IPS-18c (cell line): ENCODE results near the gene GEMIN7.

Experiments
- H3K4me3 ChIP-seq: 2 replicates; pipeline ENCODE4 v1.7.0; 2013; ENCODE audit warnings: low read depth, mild to moderate bottlenecking, low read length, moderate library complexity; ENCODE audit not compliant: insufficient read depth
- H3K9me3 ChIP-seq: one replicate; pipeline ENCODE4 v1.6.1; 2013; ENCODE audit warnings: mild to moderate bottlenecking, low read length, moderate library complexity; ENCODE audit not compliant: control insufficient read depth, insufficient read depth

Gene GEMIN7

DNA sequence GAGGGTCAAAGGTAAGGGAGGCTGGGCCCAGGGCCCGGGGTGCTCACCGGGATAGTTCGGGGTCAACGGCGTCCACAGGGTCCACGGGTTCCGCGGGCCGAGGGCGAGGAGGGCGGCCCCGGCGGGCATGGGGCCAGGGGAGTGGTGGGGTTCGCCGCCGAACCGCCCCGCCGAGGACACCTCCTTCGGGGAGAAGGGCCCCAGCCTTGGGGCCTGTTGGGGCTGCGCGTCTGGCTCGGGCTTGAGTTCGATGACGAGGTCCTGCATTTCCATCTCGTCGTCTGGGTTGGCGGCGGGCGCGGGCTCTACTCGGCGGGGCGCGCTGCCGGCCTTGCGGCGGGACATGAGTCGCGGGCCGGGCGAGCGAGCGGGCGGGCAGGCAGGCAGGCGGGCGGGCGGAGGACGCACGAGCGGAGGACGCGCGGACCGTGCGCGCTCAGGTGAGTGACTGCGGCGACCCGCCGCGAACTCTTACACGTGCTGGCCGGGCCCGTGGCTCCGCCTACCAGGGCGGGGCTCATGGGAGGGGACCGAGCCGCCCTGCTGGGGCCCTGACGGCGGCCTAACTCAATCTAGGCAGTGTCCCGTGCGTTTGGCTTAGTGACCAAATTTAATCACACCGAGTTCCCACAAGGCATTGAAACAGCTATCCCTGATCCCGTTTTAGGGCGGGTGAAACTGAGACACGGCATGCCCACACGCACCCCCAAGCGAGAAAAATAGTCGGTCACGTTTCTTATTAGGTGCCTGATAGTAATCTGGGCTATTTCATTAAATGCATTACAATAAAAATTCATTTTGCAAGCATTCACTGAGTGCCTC is 2.8 kb upstream of the GEMIN7 start, which contains the start of gene ZNF296:
Gene ZNF296, minus strand, starts transcription at position 450 of the 822 bp plus-strand sequence. Its CDS starts 105 bp downstream, at position 345.
- peak within 1 kb of the TSS; percentile 91 for H3K4me3 ChIP-seq
- H3K9me3 ChIP-seq = no peaks in the 10 kb centered on the region

DNA sequence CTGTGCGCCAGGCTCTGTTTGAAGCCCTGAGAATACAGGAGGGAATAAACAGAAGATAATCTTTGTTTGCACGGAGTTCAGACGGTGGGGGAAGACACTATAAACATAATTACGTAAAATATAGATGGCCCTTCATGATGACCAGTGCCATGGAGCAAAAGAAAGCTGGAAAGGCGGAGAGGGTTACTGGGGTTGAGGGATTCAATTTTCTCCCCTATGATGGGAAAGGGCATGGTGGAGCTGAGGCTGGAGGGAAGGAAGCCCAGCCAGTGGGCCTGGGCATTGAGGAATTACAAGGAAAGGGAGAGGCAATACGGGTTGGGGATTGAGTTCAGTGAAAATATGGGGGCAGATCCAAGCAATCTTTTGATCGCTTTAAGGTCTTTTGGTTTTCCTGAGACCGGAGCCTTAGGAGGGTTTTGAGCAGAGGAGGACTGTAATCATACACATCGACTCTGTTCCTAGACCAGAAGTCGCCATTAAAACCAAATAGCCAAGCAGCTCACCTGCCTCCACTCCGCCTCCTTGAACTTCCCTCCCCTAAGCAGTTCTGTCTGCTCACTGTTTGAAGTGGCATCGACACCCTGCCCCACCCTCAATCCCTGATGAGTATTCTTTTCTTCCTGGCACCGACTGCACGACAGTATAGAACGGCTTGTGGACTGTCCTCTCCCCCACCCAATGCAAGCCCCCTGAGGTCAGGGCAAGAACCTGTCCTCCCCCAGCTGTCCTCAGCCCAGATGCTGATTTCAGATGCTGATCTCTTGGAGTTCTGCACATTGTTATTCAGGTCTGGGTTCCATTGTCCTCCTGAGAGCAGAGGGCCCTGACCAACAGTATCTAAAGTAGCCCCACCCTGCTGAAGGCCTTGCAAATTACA is 2.0 kb upstream of the GEMIN7 start:
- Histone ChIP-seq H3K4me3 (peak overlapping the region; percentile 91; the same call in 1 of the 2 replicates), H3K9me3 (no peaks in the 10 kb centered on the region)

DNA sequence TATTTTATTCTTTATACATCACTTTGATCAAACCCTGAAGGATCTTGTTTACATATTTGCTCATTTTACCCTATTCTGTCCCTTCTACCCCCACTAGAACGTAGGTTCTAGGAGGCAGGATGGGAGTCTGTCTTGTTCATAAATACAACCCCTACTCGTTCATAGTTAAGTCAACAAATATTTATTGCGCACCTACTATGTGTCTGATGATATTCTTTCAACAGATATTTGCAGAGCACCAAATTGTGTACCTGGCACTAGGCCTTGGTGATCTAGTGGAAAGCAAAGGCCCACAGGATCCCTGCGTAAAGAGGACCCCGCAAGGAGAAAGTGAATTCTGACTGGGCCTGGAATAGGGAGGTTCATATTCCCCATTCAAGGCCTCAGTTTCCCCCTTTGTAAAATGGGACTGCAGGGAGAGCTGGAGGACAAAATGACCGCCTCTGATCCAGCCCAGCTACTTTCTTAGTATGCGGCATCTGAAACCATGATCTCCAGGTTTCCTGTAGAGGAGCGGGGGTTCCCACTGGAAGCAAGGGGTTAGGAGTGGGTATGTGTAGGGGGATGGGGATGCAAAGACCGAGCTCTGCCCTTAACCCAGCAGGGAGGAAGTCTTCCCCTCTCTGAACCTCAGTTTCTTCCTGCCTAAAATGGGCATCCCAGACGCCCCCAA is 534 bp upstream of the GEMIN7 start:
- Histone ChIP-seq H3K4me3 (peak overlapping the region; percentile 98), H3K9me3 (no peaks in the 10 kb centered on the region)

DNA sequence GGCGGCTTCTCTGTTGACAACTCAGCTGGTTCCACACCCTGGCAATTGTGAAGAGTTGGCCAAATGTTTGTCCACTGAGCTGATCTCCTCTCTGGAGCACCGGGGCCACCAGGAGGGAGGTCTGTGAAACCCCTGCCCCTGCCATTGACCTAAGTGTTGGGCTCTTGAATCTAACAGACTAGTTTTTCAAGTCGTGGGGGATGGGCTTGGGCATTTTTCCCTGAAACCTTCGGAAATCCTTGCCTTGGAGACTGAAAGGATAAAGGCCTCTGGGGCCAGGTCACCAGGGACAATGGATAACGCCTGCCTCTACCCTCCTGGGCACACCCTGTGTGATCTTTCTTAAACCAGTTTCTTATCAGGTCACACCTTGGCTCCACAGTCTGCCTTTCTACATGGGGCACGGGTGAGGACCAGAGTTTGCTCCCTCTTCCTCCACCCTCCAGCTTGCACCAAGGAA is 881 bp downstream of the GEMIN7 start:
- H3K9me3 ChIP-seq = no peaks in the 10 kb centered on the region
- H3K4me3 ChIP-seq = peak overlapping the region; percentile 98

DNA sequence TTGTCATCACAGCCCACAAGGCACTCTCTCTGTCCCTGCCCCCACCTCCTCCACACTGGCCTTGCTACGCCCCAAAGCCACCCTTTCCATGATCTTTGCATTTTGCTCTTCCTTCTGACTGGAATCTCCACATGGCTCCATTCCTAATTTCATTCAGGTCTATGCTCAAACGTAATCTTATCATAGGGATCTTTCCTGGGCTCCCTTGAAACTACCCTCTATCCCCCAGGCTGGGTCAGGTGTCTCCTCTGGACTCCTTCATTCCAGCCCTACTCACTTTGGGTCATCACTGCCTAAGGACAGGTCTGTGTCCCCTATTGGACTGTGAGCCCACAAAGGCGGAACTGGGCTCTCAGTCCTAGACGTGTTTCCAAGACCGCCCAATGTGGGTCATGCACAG is 3.1 kb downstream of the GEMIN7 start:
- no peak overlapping the region for H3K4me3 ChIP-seq
- no peaks in the 10 kb centered on the region for H3K9me3 ChIP-seq

DNA sequence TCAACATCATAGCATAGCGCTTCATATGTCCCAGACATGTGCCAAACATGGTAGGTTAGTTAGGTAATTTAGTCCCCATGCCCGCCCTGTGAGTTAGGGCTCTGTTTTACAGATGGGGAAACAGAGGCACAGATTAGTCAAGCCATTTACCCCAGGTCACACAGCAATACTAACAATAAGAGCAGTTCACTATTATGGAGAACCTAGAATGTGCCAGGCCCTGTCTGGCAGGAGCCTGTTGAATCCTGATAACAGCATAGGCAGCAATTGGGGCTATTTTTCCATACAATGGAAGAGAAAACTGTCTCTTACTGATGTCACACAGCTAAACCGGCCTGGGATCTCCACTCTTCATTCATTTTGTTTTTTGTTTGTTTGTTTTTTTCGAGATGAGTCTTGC is 7.4 kb downstream of the GEMIN7 start:
- H3K4me3 ChIP-seq = no peak overlapping the region

DNA sequence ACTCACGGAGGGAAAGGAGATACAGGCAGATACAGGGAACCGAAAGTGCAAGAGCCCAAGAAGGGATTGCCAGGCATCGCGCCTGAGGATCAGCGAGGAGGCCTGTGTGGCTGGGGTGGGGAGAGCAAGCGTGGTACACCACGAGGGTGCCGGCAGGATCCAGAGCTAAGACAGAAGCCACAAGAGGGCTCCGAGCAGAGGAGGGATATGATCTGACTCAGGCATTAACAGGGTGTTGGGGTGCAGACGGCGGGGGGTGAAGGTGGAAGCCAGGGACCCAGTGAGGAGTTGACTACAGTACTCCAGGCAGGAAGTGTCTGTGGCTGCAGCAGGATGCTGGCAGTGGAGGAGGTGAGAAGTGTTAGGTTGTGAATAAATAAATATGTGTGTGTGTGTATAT is 8.5 kb downstream of the GEMIN7 start:
- no peak overlapping the region for H3K4me3 ChIP-seq
- no peaks in the 10 kb centered on the region for H3K9me3 ChIP-seq

More for the DNA sequence above, 7.4 kb downstream of the GEMIN7 start:
- no peaks in the 10 kb centered on the region for H3K9me3 ChIP-seq

DNA sequence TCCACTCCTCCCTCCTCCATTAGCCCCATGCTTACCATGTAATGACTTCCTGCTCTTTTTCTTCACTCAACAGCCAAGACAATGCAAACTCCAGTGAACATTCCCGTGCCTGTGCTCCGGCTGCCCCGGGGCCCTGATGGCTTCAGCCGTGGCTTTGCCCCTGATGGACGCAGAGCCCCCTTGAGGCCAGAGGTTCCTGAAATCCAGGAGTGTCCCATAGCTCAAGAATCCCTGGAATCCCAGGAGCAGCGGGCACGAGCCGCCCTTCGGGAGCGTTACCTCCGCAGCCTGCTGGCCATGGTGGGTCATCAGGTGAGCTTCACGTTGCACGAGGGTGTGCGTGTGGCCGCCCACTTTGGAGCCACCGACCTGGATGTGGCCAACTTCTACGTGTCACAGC is 11.0 kb downstream of the GEMIN7 start:
- H3K4me3 ChIP-seq = no peak overlapping the region
- peaks cover 2% of the 10 kb centered on the region for H3K9me3 ChIP-seq

DNA sequence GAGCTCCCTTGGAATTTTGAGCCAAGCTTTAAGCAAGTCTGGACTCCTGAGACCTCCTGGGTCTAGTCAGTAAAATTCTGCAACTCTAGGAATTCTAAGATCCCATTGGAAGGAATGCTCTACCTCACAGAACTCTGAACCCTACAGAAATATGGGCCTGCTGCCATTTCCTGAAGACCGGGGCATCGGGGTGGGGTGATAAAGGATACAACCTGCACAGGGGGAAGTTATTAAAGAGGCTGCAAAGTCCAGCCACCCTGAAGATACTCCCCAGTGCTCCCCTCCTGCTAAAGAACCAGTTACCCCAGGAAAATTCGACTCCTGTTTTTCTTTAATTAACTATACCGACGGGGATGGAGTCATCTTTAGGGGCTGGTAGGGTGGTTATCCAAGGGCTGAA is 11.5 kb downstream of the GEMIN7 start:
- Histone ChIP-seq H3K9me3 (peaks cover 2% of the 10 kb centered on the region), H3K4me3 (no peak overlapping the region; the same call in 1 of the 2 replicates)

DNA sequence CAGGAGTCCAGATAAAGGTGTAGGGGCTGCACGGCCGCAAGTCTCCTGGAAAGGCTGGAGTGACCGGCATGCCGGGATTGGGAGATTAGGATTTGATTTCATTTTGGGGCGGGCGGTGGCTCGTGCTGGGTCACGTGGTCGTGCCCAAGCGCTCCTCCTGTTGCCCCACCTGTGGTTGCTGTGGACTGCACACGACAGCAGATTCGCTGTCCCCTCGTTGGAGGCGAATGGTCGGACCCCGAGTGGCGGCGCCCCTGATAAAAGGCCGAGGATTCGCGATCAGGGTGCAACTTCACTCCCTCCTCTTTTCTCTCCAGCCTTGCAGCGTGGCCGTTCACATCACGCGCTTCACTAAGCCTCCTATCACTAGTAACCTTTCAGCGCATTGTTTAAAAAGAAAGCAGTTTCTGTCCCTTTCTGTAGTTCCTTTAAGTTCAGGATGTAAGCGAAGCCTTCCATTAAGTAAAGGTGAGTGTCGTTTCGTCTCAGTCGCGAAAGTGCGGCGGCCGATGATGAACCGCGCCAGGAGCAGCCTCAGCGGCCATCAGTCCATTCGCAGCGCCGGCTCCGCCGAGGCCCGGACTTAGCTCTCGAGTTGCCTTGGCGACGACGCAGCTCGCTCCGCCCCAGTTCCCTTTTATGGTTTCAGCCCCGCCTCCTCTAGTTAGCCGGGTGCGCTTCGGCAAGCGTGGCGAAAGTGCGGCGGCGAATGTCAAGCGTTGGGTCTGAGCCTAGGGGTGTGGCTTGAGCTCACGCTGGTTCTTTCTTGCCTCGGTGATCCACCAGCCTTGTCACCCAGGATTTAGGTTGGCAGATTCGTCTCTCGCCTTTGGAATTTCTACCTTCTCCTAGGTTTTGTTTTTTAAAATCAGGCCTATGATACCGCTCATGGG is 12.2 kb downstream of the GEMIN7 start:
- Histone ChIP-seq H3K4me3 (peak overlapping the region; percentile 45; the same call in 1 of the 2 replicates), H3K9me3 (peaks cover 2% of the 10 kb centered on the region)

DNA sequence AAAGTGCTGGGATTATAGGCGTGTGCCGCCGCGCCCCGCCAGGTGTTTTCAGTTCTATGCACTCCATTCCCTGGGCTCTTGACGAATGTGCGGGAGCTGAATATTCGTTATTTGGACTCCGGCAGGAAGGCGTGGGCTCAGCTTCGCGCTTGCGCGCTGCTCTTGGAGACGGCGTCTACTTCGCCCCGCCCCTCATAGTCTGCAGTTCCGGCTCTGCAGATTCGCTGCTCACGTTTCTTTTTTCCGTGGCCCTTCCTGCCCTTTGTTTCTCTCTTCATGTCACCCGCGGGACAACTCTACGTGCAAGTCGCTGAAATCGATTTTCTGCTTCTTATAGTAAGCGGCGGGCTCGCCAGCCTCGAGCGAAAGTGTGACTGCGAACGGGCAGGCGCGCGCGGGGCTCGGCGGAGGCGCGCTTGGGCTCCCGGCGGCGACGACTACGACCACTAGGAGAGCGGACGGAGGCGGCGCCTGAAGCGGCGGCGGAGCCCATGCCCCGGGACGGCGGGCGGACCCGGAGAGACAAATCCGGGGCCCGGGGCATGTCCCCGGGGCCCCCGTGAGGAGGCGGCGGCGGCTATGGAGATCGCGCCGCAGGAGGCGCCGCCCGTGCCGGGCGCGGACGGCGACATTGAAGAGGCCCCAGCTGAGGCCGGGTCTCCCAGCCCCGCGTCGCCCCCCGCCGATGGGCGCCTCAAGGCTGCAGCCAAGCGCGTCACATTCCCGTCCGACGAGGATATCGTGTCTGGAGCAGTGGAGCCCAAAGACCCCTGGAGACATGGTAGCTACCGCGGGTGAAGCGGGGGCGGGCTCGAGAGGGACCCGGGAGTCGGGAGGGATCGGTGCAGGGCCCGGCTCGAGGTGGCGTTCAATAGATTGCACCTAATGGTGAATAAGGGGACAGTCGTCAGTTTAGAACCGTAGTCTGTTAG is 14.0 kb downstream of the GEMIN7 start, which contains the start of gene PPP1R37:
Gene PPP1R37, plus strand, starts transcription at position 433 of the 932 bp plus-strand sequence. Its CDS starts 147 bp downstream, at position 580.
- peak within 1 kb of the TSS; percentile 95 for H3K4me3 ChIP-seq
- H3K9me3 ChIP-seq = peaks cover 2% of the 10 kb centered on the region

DNA sequence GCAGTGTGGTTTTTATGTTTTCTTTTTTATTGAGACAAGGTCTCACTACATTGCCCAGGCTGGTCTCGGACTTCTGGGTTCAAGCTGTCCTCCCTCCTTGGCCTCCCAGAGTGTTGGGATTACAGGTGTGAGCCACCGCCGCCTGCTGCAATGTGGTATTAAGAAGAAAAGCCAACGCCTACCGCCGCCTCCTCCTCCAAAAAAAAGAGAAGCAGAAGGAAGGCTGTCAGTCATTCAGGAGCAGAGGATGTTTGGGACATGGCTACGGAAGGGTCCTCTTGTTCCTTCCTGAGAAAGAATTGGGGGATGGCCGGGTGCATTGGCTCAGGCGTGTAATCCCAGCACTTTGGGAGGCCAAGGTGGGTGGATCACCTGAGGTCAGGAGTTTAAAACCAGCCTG is 15.1 kb downstream of the GEMIN7 start:
- Histone ChIP-seq H3K9me3 (peaks cover 2% of the 10 kb centered on the region), H3K4me3 (peak overlapping the region; percentile 95; the same call in 1 of the 2 replicates)

DNA sequence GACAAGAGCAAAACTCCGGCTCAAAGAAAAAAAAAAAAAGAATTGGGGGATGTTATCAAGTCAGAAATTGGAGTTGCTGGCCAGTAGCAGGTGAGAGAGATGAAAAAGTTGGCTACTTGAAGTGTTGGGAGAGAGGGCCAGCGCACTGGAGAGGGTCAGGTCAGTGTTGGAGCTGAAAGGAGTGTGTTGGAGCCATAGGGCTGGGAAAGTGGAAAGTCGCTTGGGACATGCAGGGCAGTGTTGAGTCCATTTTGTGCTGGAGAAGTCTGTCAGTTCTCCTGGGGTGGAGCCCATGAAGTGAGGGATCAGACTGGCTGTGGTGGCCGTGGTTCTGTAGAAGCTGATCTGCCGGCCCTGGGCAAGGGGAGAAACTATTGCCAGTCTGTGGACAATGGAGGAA is 15.6 kb downstream of the GEMIN7 start:
- no peak overlapping the region for H3K4me3 ChIP-seq
- peaks cover 2% of the 10 kb centered on the region for H3K9me3 ChIP-seq

DNA sequence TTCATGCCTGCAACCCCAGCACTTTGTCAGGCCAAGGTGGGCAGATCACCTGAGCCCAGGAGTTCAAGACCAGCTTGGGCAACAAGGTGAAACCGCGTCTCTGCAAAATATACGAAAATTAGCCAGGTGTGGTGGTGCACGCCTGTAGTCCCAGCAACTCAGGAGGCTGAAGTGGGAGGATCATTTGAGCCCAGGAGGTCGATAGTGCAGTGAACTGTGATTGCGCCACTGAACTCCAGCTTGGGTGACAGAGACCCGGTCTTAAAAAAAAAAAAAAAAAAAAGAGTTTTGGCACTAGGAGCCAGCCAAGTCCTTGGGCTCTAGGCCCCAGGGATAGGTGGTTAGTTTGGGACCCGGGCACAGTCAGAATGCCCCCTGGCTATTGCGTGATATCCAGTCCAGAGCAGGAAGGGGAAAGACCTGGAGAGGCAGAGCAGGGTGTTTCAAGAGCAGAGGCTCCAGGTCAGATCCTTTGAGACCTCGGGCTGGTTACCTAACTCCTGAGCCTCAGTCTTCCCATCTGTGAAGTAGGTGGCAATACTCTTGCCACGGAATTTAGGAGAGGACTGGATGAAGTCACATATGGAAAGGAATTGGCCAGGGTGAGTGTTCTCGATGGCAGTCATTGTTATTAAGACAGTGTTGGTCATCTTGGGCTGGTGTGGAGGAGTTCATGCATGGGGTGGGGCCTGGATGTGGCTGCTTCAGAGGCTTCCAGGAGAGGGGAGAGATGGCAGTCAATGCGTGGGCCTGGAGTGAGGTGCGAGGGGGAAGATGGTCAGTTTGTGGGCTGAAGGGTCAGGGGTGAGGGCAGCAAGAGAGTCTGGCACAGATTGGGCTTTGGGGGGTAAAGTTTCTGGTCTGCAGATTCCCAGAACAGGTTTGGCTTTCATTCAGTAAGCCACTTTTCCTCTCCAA is 16.7 kb downstream of the GEMIN7 start:
- H3K4me3 ChIP-seq = no peak overlapping the region
- peaks cover 2% of the 10 kb centered on the region for H3K9me3 ChIP-seq
